CD4-positive, alpha-beta T cell treated with Interferon gamma for 1 hour (primary cell): ENCODE results near the gene ZNF727.
"Not testable (repeated sequence)": the region's sequence is repeated elsewhere in the genome, so short reads cannot be mapped to it uniquely, and the experiment has no call there.

Experiments used
- DNase-seq: peaks from one replicate; pipeline ENCODE4 v3.0.0-alpha.2; 2020

Gene ZNF727

DNA sequence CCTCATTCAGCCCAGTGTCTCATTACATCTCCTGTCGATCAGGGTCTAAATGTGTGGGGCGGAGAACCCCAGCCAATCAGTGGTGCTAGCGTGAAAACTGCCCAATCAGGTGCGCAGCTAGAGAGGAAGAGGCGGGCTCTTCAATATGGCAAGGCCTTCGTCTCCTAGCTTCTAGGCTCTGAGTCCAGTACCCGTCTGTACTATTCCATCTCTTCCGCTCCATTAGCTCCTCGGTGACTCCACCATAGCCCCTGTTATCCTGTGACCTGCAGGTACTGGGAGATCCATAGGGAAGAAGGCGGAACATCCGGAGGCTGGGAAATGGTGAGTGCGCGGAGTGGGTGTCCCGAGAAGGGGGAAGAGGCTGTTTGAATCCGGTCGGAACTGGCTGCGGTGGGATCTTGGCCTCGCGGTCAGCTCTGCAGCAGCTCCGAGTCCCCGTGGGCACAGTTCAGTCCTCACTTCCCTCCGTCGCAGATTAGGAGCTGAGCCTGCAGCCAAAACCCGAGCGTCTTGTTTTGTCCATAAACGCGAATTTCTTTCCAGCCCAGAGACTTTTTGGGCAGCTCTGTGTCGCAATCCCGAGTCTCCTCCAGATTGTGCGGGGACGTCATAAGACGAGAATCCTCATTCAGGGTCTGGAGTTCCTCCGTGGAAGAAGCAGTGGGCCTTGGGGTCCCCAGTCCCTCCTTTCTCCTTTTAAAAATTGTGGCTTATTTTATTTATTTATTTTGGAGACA, at the start of gene ZNF727:
ZNF727 (plus strand) TSS at position 134 of the 740 bp plus-strand sequence; CDS start at position 322, 188 bp downstream.
- peak; percentile 33 for DNase-seq

GRCh38 chr7:63998549-63998948, 46.7 kb upstream of the ZNF727 start, which contains the start of gene ZNF722:
Gene ZNF722 (plus strand): TSS chr7:63998849. CDS start chr7:63998962, 113 bp downstream.
- no peak for DNase-seq

DNA sequence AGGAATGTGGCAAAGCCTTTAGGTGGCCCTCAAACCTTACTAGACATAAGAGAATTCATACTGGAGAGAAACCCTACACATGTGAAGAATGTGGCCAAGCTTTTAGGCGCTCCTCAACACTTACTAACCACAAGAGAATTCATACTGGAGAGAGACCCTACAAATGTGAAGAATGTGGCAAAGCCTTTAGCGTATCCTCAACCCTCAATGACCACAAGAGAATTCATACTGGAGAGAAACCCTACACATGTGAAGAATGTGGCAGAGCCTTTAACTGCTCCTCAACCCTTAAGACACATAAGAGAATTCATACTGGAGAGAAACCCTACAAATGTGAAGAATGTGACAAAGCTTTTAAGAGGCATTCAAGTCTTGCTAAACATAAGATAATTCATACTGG, 29.7 kb upstream of the ZNF727 start:
- not testable (repeated sequence) for DNase-seq

GRCh38 chr7:64035388-64035787, 9.8 kb upstream of the ZNF727 start:
- no peak for DNase-seq

DNA sequence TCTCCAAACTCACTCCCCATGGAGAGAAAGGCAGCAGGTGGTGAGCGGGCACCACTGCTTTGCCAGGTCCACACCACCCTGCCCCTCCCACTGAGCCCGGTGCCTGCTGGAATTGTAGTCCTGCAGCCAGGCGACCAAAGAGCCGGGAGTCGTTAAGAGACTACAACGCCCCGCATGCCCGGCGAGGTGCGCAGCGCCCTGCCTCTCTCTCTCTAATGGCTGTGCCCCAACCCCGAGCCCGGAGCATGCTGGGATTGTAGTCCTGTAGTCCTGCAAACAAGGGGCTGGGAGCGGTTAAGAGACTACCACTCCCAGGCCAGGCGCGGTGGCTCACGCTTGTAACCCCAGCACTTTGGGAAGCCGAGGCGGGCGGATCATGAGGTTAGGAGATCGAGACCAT, 8.1 kb upstream of the ZNF727 start:
- no peak for DNase-seq

DNA sequence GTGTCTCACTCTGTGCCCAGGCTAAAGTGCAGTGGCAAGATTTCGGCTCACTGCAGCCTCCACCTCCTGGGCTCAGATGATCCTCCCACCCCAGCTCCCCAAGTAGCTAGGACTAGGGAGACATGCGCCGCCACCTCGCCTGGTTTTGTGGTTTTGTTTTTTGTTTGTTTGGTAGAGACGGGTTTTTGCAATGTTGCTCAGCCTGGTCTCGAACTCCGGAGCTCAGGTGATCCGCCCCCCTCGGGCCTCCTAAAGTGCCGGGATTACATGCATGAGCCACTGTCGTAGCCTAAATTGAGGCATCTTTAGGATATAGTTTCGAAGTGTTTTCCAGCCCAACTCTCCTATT, 781 bp downstream of the ZNF727 start:
- no peak for DNase-seq

DNA sequence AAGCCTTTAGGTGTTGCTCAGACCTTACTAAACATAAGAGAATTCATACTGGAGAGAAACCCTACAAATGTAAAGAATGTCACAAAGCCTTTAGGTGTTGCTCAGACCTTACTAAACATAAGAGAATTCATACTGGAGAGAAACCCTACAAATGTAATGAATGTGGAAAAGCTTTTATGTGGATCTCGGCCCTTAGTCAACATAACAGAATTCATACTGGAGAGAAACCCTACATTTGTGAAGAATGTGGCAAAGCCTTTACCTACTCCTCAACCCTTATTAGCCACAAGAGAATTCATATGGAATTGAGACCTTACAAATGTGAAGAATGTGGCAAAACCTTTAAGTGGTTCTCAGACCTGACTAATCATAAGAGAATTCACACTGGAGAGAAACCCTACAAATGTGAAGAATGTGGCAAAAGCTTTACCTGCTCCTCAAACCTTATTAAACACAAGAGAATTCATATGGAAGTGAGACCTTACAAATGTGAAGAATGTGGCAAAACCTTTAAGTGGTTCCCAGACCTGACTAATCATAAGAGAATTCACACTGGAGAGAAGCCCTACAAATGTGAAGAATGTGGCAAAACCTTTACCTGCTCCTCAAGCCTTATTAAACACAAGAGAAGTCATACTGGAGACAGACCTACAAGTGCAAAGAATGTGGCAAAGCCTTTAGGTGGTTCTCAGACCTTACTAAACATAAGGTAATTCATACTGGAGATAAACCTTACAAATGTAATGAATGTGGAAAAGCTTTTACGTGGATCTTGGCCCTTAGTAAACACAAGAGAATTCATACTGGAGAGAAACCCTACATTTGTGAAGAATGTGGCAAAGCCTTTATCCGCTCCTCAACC, 32.8 kb downstream of the ZNF727 start:
- DNase-seq, result not testable (repeated sequence)

GRCh38 chr7:64078699-64078994, 33.4 kb downstream of the ZNF727 start:
- DNase-seq, result no peak

GRCh38 chr7:64087501-64087900, 42.3 kb downstream of the ZNF727 start:
- DNase-seq, result no peak

DNA sequence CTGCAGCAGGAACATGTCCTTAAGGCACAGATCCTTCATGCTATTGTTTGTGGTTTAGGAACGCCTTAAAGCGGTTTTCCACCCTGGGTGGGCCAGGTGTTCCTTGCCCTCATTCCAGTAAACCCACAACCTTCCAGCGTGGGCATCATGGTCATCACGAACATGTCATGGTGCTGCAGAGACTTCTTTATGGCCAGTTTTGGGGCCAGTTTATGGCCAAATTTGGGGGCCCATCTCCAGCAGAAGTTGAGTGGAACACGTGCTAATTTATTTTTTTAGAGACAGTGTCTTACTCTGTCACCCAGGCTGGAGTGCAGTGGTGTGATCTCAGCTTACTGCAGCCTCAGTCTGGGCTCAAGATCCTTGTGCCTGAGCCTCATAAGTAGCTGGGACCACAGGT, 43.6 kb downstream of the ZNF727 start:
- DNase-seq, result not testable (repeated sequence)
